HepG2 (cell line): Measurements from ENCODE around the gene TAS1R3. TPM values are rescaled to one million over a fixed set of nuclear protein-coding genes. Genes with fewer than 3 reads are reported as not detected.

Experiments
- AGO1 ChIP-seq: fragments of 200-400 bp; formaldehyde crosslinking; IDR thresholded peaks from 2 replicates; pipeline ENCODE4 v1.6.1; 2017; ENCODE audit warnings: mild to moderate bottlenecking, low read depth, low read length, moderate library complexity; ENCODE audit not compliant: poor library complexity, severe bottlenecking
- AKAP8 ChIP-seq: sonication (generic); formaldehyde crosslinking; IDR thresholded peaks from 2 replicates; pipeline ENCODE4 v1.5.1; 2020; ENCODE audit warnings: mild to moderate bottlenecking, missing genetic modification reagents
- GABPB1 ChIP-seq: IDR thresholded peaks from 2 replicates; pipeline ENCODE4 v1.6.1; 2016; ENCODE audit warnings: mild to moderate bottlenecking, missing genetic modification reagents, moderate library complexity, missing compliant biosample characterization
- HCFC1 ChIP-seq: fragments of 150-350 bp; IDR thresholded peaks from 2 replicates; pipeline ENCODE4 v1.6.1; 2014; ENCODE audit warnings: low read depth, low read length
- IKZF4 ChIP-seq: sonication (generic); formaldehyde crosslinking; IDR thresholded peaks from 2 replicates; pipeline ENCODE4 v1.5.1; 2020; ENCODE audit warnings: borderline replicate concordance, mild to moderate bottlenecking, low read depth, missing genetic modification reagents; ENCODE audit errors: not compliant biosample characterization
- JDP2 ChIP-seq: sonication (generic); formaldehyde crosslinking; IDR thresholded peaks from 2 replicates; pipeline ENCODE4 v1.8.1; 2022; ENCODE audit warnings: missing genetic modification reagents, borderline replicate concordance
- MBD4 ChIP-seq: IDR thresholded peaks from 2 replicates; pipeline ENCODE4 v1.6.1; 2012; ENCODE audit warnings: low read length, inconsistent platforms, borderline replicate concordance
- RBM22 ChIP-seq: fragments of 200-400 bp; formaldehyde crosslinking; optimal IDR thresholded peaks from 2 replicates; pipeline ENCODE3; 2017; ENCODE audit warnings: mild to moderate bottlenecking, low read length, moderate library complexity
- SIN3A ChIP-seq: IDR thresholded peaks from 2 replicates; pipeline ENCODE4 v1.6.1; 2011; ENCODE audit warnings: low read depth, mild to moderate bottlenecking, control low read depth, low read length, borderline replicate concordance
- SKI ChIP-seq: fragments of 450-650 bp; IDR thresholded peaks from one replicate; pipeline ENCODE4 v1.6.1; 2018; ENCODE audit warnings: mild to moderate bottlenecking; ENCODE audit not compliant: partially characterized antibody
- ZBTB7A ChIP-seq: sonication (generic); formaldehyde crosslinking; IDR thresholded peaks from 2 replicates; pipeline ENCODE4 v1.8.0; 2022; ENCODE audit warnings: mild to moderate bottlenecking, missing genetic modification reagents
- ZNF274 ChIP-seq: sonication (generic); formaldehyde crosslinking; IDR thresholded peaks from 2 replicates; pipeline ENCODE4 v1.5.1; 2020; ENCODE audit warnings: mild to moderate bottlenecking, missing genetic modification reagents
- ZNF296 ChIP-seq: sonication (generic); formaldehyde crosslinking; conservative IDR thresholded peaks from 2 replicates; pipeline ENCODE4 v1.5.0; 2020; ENCODE audit warnings: mild to moderate bottlenecking, missing genetic modification reagents
- ZNF496 ChIP-seq: sonication (generic); formaldehyde crosslinking; IDR thresholded peaks from 2 replicates; pipeline ENCODE4 v1.8.1; 2023; ENCODE audit warnings: mild to moderate bottlenecking, moderate library complexity, missing genetic modification reagents; ENCODE audit not compliant: insufficient replicate concordance
- ZNF660 ChIP-seq: sonication (generic); formaldehyde crosslinking; IDR thresholded peaks from 2 replicates; pipeline ENCODE4 v1.5.1; 2020; ENCODE audit warnings: mild to moderate bottlenecking, low read depth, missing genetic modification reagents, borderline replicate concordance
- ZNF674 ChIP-seq: sonication (generic); formaldehyde crosslinking; IDR thresholded peaks from 2 replicates; pipeline ENCODE4 v1.5.0; 2020; ENCODE audit warnings: low read depth, mild to moderate bottlenecking, missing genetic modification reagents
- polyA plus RNA-seq, 8 experiments: library from polyadenylated mRNA; depleted of rRNA in 3 of 8; stranded (reverse) in 7 of 8; unstranded in 1 of 8; fragments of >200 nt; fragmentation: Illumina TruSeq in 4 of 8; extraction: Trizol in 4 of 8; gene quantifications; 2 replicates each; pipeline versions ENCODE4 v1.2.1 to v1.2.3, GENCODE V29; 2011 to 2016; ENCODE audit warnings: low read depth in 4 of 8, missing spikeins in 1 of 8, mixed read lengths in 1 of 8; ENCODE audit not compliant: insufficient read depth in 1 of 8
- total RNA-seq, 5 experiments: library from RNA; depleted of rRNA; stranded (reverse); fragments of >200 nt; fragmentation: Illumina TruSeq; extraction: Trizol; gene quantifications; 2 replicates each; pipeline ENCODE4 v1.2.3, GENCODE V29; 2016; ENCODE audit warnings: low read depth in 1 of 5
- TF ChIP-seq, protein P1 (sequence below): sonication (generic); formaldehyde crosslinking; IDR thresholded peaks from 2 replicates; pipeline ENCODE4 v1.4.0; 2020; ENCODE audit warnings: missing genetic modification reagents, mild to moderate bottlenecking, borderline replicate concordance
- TF ChIP-seq, protein P2 (sequence below): sonication (generic); formaldehyde crosslinking; IDR thresholded peaks from 2 replicates; pipeline ENCODE4 v1.9.0; 2021; ENCODE audit warnings: missing genetic modification reagents, mild to moderate bottlenecking, borderline replicate concordance
- TF ChIP-seq, protein P3 (sequence below): sonication (generic); formaldehyde crosslinking; IDR thresholded peaks from 2 replicates; pipeline ENCODE4 v1.8.1; 2023; ENCODE audit warnings: mild to moderate bottlenecking, missing genetic modification reagents, borderline replicate concordance
- TF ChIP-seq, protein P4 (sequence below): sonication (generic); formaldehyde crosslinking; IDR thresholded peaks from 2 replicates; pipeline ENCODE4 v1.4.0; 2020; ENCODE audit warnings: missing genetic modification reagents
- TF ChIP-seq, protein P5 (sequence below): sonication (generic); formaldehyde crosslinking; IDR thresholded peaks from 2 replicates; pipeline ENCODE4 v1.4.0; 2020; ENCODE audit warnings: missing genetic modification reagents, borderline replicate concordance

The TAS1R3 gene
- total and polyA plus RNA-seq, 2 of the 13 experiments (the other 11 are each of a cell fraction or from before 2014, with no cell fraction given): 0.13 to 0.15 TPM

DNA sequence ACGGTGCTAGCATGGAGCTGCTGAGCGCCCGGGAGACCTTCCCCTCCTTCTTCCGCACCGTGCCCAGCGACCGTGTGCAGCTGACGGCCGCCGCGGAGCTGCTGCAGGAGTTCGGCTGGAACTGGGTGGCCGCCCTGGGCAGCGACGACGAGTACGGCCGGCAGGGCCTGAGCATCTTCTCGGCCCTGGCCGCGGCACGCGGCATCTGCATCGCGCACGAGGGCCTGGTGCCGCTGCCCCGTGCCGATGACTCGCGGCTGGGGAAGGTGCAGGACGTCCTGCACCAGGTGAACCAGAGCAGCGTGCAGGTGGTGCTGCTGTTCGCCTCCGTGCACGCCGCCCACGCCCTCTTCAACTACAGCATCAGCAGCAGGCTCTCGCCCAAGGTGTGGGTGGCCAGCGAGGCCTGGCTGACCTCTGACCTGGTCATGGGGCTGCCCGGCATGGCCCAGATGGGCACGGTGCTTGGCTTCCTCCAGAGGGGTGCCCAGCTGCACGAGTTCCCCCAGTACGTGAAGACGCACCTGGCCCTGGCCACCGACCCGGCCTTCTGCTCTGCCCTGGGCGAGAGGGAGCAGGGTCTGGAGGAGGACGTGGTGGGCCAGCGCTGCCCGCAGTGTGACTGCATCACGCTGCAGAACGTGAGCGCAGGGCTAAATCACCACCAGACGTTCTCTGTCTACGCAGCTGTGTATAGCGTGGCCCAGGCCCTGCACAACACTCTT is 1.1 kb downstream of the TAS1R3 start (continued):
- TF ChIP-seq ZNF496 (CRISPR knock-in tag): no peak
- TF ChIP-seq, protein P1, sequence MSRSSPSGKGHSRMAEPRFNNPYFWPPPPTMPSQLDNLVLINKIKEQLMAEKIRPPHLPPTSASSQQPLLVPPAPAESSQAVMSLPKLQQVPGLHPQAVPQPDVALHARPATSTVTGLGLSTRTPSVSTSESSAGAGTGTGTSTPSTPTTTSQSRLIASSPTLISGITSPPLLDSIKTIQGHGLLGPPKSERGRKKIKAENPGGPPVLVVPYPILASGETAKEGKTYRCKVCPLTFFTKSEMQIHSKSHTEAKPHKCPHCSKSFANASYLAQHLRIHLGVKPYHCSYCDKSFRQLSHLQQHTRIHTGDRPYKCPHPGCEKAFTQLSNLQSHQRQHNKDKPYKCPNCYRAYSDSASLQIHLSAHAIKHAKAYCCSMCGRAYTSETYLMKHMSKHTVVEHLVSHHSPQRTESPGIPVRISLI (CRISPR knock-in tag): no peak
- TF ChIP-seq SIN3A: no peak
- TF ChIP-seq GABPB1 (CRISPR knock-in tag): peak; percentile 0; the same call in 1 of the 2 replicates
- TF ChIP-seq HCFC1: no peak
- no peak for TF ChIP-seq RBM22
- no peak for TF ChIP-seq ZNF274 (CRISPR knock-in tag)
- no peak for TF ChIP-seq ZNF674 (CRISPR knock-in tag)
- TF ChIP-seq, protein P2, sequence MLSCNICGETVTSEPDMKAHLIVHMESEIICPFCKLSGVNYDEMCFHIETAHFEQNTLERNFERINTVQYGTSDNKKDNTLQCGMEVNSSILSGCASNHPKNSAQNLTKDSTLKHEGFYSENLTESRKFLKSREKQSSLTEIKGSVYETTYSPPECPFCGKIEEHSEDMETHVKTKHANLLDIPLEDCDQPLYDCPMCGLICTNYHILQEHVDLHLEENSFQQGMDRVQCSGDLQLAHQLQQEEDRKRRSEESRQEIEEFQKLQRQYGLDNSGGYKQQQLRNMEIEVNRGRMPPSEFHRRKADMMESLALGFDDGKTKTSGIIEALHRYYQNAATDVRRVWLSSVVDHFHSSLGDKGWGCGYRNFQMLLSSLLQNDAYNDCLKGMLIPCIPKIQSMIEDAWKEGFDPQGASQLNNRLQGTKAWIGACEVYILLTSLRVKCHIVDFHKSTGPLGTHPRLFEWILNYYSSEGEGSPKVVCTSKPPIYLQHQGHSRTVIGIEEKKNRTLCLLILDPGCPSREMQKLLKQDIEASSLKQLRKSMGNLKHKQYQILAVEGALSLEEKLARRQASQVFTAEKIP (CRISPR knock-in tag): no peak
- TF ChIP-seq AKAP8 (CRISPR knock-in tag): peak; percentile 74; the same call in 1 of the 2 replicates
- TF ChIP-seq ZBTB7A (CRISPR knock-in tag): no peak
- TF ChIP-seq, protein P3, sequence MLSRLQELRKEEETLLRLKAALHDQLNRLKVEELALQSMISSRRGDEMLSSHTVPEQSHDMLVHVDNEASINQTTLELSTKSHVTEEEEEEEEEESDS (CRISPR knock-in tag): no peak
- TF ChIP-seq ZNF660 (CRISPR knock-in tag): 0 out of 2 replicates have a peak, but pooled peaks have one; percentile 43
- no peak for TF ChIP-seq SKI
- TF ChIP-seq, protein P4, sequence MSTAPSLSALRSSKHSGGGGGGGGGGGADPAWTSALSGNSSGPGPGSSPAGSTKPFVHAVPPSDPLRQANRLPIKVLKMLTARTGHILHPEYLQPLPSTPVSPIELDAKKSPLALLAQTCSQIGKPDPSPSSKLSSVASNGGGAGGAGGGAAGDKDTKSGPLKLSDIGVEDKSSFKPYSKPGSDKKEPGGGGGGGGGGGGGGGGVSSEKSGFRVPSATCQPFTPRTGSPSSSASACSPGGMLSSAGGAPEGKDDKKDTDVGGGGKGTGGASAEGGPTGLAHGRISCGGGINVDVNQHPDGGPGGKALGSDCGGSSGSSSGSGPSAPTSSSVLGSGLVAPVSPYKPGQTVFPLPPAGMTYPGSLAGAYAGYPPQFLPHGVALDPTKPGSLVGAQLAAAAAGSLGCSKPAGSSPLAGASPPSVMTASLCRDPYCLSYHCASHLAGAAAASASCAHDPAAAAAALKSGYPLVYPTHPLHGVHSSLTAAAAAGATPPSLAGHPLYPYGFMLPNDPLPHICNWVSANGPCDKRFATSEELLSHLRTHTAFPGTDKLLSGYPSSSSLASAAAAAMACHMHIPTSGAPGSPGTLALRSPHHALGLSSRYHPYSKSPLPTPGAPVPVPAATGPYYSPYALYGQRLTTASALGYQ (CRISPR knock-in tag): no peak
- TF ChIP-seq IKZF4 (CRISPR knock-in tag): no peak
- TF ChIP-seq MBD4: no peak
- 0 out of 2 replicates have a peak, but pooled peaks have one; percentile 19 for TF ChIP-seq ZNF296 (CRISPR knock-in tag)
- no peak for TF ChIP-seq JDP2 (CRISPR knock-in tag)
- peak; percentile 78 for TF ChIP-seq AGO1
- TF ChIP-seq, protein P5, sequence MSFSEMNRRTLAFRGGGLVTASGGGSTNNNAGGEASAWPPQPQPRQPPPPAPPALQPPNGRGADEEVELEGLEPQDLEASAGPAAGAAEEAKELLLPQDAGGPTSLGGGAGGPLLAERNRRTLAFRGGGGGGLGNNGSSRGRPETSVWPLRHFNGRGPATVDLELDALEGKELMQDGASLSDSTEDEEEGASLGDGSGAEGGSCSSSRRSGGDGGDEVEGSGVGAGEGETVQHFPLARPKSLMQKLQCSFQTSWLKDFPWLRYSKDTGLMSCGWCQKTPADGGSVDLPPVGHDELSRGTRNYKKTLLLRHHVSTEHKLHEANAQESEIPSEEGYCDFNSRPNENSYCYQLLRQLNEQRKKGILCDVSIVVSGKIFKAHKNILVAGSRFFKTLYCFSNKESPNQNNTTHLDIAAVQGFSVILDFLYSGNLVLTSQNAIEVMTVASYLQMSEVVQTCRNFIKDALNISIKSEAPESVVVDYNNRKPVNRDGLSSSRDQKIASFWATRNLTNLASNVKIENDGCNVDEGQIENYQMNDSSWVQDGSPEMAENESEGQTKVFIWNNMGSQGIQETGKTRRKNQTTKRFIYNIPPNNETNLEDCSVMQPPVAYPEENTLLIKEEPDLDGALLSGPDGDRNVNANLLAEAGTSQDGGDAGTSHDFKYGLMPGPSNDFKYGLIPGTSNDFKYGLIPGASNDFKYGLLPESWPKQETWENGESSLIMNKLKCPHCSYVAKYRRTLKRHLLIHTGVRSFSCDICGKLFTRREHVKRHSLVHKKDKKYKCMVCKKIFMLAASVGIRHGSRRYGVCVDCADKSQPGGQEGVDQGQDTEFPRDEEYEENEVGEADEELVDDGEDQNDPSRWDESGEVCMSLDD: no peak
